SK-N-MC (cell line): ENCODE data around the gene EXOC3L4.
"Not testable (repeated sequence)": the region's sequence is repeated elsewhere in the genome, so short reads cannot be mapped to it uniquely, and the experiment has no call there.

Experiments
- EZH2 ChIP-seq: fragments of 200-600 bp; sonication (generic); IDR thresholded peaks from one replicate; pipeline ENCODE4 v1.6.1; 2017; ENCODE audit warnings: antibody characterized with exemption
- FOXP2 ChIP-seq: optimal IDR thresholded peaks from 2 replicates; pipeline ENCODE3; 2011; ENCODE audit warnings: mild to moderate bottlenecking, moderate library complexity; ENCODE audit not compliant: insufficient read depth; ENCODE audit errors: extremely low read length, control extremely low read depth
- POLR2AphosphoS5 ChIP-seq: IDR thresholded peaks from 2 replicates; pipeline ENCODE4 v1.6.1; 2012; ENCODE audit warnings: mild to moderate bottlenecking, low read depth, low read length, borderline replicate concordance

GRCh38 chr14:103155416-103155815 lies 60.9 kb downstream of the EXOC3L4 start:
- not testable (repeated sequence) for TF ChIP-seq EZH2, POLR2AphosphoS5, FOXP2
